ENCODE measurements around the gene DNAJC10. TPM values are rescaled to one million over a fixed set of nuclear protein-coding genes. Genes with fewer than 3 reads are reported as not detected.
"Not testable (repeated sequence)": the region's sequence is repeated elsewhere in the genome, so short reads cannot be mapped to it uniquely, and the experiment has no call there.

The DNAJC10 gene, protein sequence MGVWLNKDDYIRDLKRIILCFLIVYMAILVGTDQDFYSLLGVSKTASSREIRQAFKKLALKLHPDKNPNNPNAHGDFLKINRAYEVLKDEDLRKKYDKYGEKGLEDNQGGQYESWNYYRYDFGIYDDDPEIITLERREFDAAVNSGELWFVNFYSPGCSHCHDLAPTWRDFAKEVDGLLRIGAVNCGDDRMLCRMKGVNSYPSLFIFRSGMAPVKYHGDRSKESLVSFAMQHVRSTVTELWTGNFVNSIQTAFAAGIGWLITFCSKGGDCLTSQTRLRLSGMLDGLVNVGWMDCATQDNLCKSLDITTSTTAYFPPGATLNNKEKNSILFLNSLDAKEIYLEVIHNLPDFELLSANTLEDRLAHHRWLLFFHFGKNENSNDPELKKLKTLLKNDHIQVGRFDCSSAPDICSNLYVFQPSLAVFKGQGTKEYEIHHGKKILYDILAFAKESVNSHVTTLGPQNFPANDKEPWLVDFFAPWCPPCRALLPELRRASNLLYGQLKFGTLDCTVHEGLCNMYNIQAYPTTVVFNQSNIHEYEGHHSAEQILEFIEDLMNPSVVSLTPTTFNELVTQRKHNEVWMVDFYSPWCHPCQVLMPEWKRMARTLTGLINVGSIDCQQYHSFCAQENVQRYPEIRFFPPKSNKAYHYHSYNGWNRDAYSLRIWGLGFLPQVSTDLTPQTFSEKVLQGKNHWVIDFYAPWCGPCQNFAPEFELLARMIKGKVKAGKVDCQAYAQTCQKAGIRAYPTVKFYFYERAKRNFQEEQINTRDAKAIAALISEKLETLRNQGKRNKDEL
- 44.5 and 60.7 TPM in 2 replicates for polyA plus RNA-seq (2014; cell fraction: cytosol; rRNA removed)
- polyA plus RNA-seq (2014; cell fraction: nucleus; rRNA removed): 72.3 and 80.9 TPM in 2 replicates

GRCh38 chr2:182715892-182716649 lies at the start of gene DNAJC10:
Gene DNAJC10, plus strand, starts transcription at chr2:182716257. Its CDS starts 1,830 bp downstream, at chr2:182718087.
- DNase-seq (ENCODE audit: low spot score): peak; percentile 87

DNA sequence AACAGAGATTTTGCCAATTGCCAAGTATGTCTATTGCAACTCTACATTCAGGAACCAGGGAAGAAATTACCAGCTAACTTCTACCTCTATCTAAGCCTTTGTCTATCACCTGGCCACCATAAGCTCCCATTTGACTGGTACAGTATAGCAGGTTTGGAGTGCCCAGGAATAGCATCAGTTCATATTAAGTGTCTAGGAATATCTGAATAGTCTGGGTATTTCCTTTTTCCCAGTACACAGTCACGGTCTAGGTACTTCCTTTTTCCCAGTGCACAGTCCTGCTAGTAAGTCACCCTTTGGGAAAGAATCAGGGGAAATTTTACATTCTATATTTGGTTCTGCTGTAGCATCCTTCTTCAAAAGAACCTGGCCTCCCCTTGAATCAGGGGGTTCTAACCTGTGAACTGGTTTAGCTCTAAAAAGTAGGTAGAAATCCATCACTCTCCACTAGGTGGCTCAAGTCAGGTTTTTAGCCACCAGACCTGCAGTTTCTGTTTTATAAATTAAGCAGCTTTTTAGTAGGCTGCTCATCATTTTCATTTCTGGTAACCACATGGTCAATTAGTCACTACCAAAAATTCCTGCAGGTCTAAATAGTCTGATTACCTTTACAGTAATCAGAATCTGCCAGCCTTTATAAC lies 49.3 kb upstream of the DNAJC10 start:
- DNase-seq (ENCODE audit: low spot score): peak; percentile 29

- no peak for DNase-seq (ENCODE audit: low spot score)
These were observed 48.8 kb upstream of the DNAJC10 start for GRCh38 chr2:182667315-182667695.

DNA sequence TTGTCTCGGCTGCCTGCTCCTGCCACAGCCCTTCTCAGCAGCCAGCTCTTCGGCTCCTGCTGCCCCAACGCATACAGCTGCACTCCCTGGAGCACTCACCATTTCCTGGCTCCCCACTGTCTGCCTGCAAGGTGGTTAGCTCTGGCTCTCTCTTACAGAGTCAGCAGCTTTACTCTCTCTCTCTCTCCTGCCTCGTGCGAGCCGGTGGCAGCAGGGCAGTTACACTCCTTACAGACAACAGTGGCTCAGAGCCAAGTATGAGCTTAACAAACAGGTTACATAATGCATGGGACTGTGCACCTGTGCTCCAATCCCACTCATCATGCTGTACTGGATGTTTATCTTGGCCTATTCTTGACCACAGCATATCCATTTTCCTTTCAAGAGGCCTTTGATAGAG lies 47.4 kb upstream of the DNAJC10 start:
- DNase-seq (ENCODE audit: low spot score): peak; percentile 21

- DNase-seq (ENCODE audit: low spot score): no peak
These were observed 43.4 kb upstream of the DNAJC10 start for GRCh38 chr2:182672466-182673165.

- no peak for DNase-seq (ENCODE audit: low spot score)
These were observed 35.2 kb upstream of the DNAJC10 start for GRCh38 chr2:182680837-182681236.

DNA sequence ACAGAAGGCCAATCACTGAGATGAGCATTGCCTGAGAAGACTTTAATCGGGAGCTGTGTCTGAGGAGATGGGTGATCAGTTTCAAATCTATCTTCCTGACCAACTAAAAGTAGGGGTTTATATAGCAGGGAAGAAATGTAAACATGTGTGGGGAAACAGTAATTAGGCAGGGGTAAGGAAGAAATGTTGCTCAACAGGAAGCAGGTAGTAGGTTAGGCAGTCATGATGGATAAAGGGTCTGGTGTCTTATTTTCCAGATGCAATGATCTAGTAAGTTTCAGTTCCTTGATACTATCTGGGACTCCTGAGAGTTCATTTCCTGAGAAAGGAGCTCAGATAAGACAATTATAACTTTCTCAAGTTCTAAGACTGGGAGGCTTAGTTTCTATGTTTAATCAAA lies 33.8 kb upstream of the DNAJC10 start:
- no peak for DNase-seq (ENCODE audit: low spot score)

DNA sequence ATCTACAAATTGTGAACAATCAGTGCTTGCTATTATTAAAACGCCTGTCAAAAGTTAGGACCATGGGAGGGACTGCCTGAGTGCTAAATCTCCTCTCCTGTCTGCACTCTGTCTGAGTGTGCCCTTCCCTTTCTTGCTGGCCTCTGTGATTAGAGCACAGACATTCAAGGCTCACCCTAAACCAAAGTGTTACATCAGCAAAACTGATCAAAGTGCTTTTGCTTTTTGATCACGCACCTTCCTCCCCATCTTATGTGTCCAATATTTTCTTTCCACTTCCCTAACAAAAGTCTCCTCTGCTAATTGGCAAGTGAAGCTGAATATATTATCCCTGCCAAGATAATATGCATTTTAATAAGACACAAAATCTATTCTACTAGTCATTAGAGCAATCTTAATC lies 30.5 kb upstream of the DNAJC10 start:
- no peak for DNase-seq (ENCODE audit: low spot score)

DNA sequence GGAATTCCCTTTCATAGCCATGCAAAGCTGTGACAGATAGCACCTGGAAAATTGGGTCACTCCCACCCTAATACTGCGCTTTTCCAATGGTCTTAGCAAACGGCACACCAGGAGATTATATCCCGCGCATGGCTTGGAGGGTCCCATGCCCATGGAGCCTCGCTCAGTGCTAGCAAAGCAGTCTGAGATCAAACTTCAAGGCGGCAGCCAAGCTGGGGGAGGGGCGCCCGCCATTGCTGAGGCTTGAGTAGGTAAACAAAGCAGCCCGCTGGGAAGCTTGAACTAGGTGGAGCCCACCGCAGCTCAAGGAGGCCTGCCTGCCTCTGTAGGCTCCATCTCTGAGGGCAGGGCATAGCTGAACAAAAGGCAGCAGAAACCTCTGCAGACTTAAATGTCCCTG lies 29.3 kb upstream of the DNAJC10 start:
- DNase-seq (ENCODE audit: low spot score): not testable (repeated sequence)

DNA sequence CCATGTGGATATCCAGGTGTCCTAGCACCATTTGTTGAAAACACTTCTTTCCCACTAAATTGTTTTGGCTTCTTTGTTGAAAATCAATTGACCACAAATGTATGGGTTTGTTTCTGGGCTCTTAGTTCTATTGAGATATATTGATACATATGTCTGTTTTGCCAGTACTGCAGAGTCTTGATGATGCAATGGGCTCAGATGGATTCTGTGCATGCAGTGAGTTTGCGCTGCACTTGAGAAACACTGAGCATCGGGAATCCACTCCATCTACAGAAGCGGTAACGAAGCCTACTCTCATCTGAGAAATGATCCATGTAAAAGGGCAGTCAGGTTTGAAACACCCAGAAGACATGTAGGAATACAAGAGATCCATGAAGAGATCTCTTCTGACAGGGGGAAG lies 21.9 kb upstream of the DNAJC10 start:
- DNase-seq (ENCODE audit: low spot score): no peak

- DNase-seq (ENCODE audit: low spot score): no peak
These were observed 20.3 kb upstream of the DNAJC10 start for GRCh38 chr2:182695776-182696175.

GRCh38 chr2:182698671-182699070 lies 17.4 kb upstream of the DNAJC10 start:
- DNase-seq (ENCODE audit: low spot score): no peak

- no peak for DNase-seq (ENCODE audit: low spot score)
These were observed 10.3 kb upstream of the DNAJC10 start for GRCh38 chr2:182705761-182706160.

- DNase-seq (ENCODE audit: low spot score): no peak
These were observed 9.3 kb upstream of the DNAJC10 start for GRCh38 chr2:182706751-182707150.

GRCh38 chr2:182713601-182714000 lies 2.5 kb upstream of the DNAJC10 start:
- DNase-seq (ENCODE audit: low spot score): no peak

- DNase-seq (ENCODE audit: low spot score): no peak
These were observed 751 bp upstream of the DNAJC10 start for GRCh38 chr2:182715121-182715891.

DNA sequence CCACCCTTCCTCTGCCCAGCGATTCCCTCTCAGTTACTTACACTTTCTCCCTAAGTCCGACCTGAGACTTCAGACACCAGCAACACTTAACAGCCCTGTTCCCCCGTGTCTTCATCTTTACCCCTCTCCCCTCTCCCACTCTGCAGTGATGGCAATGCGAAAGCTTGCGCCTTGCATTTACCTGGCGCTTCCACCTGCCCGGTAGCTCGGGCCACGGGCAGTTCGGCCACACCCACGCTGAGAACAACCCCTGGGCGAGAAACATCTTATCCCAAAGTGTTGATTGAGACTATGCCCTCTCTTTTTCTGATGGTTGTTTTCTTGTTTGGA lies 558 bp downstream of the DNAJC10 start:
- no peak for DNase-seq (ENCODE audit: low spot score)

- no peak for DNase-seq (ENCODE audit: low spot score)
These were observed 1.4 kb downstream of the DNAJC10 start for GRCh38 chr2:182717416-182717815.

GRCh38 chr2:182717816-182718215 lies 1.8 kb downstream of the DNAJC10 start:
- DNase-seq (ENCODE audit: low spot score): no peak

- no peak for DNase-seq (ENCODE audit: low spot score)
These were observed 2.4 kb downstream of the DNAJC10 start for GRCh38 chr2:182718459-182718858.

All from SK-N-DZ (cell line).